H9 (cell line): ENCODE measurements around the gene TFRC. TPM values are rescaled to one million over a fixed set of nuclear protein-coding genes. Genes with fewer than 3 reads are reported as not detected.

ENCODE experiments used
- DNase-seq: peaks from one replicate; pipeline ENCODE4 v3.0.0-alpha.2; 2017
- H2AFZ ChIP-seq: one replicate; pipeline ENCODE4 v1.6.1; 2013; ENCODE audit warnings: mild to moderate bottlenecking, low read length, control low read depth, moderate library complexity
- H2AK5ac ChIP-seq: 2 replicates; pipeline ENCODE4 v1.6.1; 2013; ENCODE audit warnings: low read length, control low read depth, mixed read lengths; ENCODE audit not compliant: insufficient read length
- H2BK120ac ChIP-seq: one replicate; pipeline ENCODE4 v1.6.1; 2013; ENCODE audit warnings: low read depth, mild to moderate bottlenecking, low read length, control low read depth, inconsistent platforms; ENCODE audit not compliant: poor library complexity, severe bottlenecking
- H2BK12ac ChIP-seq: 2 replicates; pipeline ENCODE4 v1.6.1; 2013; ENCODE audit warnings: low read length, control low read depth, mixed read lengths, low read depth; ENCODE audit not compliant: insufficient read length
- H2BK15ac ChIP-seq: 2 replicates; pipeline ENCODE4 v1.6.1; 2013; ENCODE audit warnings: low read depth, low read length, control low read depth
- H2BK20ac ChIP-seq: one replicate; pipeline ENCODE4 v1.6.1; 2013; ENCODE audit warnings: low read depth, mild to moderate bottlenecking, low read length, control low read depth, inconsistent platforms; ENCODE audit not compliant: poor library complexity, severe bottlenecking
- H2BK5ac ChIP-seq: 2 replicates; pipeline ENCODE4 v1.6.1; 2013; ENCODE audit warnings: low read length, control low read depth, mixed read lengths; ENCODE audit not compliant: insufficient read length
- H3K14ac ChIP-seq: 2 replicates; pipeline ENCODE4 v1.6.1; 2013; ENCODE audit warnings: low read length, control low read depth; ENCODE audit not compliant: insufficient read depth
- H3K18ac ChIP-seq: 2 replicates; pipeline ENCODE4 v1.6.1; 2013; ENCODE audit warnings: low read depth, mild to moderate bottlenecking, mixed read lengths, low read length, control low read depth; ENCODE audit not compliant: insufficient read length
- H3K23ac ChIP-seq: 2 replicates; pipeline ENCODE4 v1.6.1; 2013; ENCODE audit warnings: low read length, control low read depth, mixed read lengths, low read depth; ENCODE audit not compliant: insufficient read length
- H3K23me2 ChIP-seq: 2 replicates; pipeline ENCODE4 v1.6.1; 2013; ENCODE audit warnings: low read depth, mild to moderate bottlenecking, mixed read lengths, low read length, control low read depth; ENCODE audit not compliant: insufficient read length, poor library complexity, severe bottlenecking
- H3K27ac ChIP-seq: 2 replicates; pipeline ENCODE4 v1.5.1; 2013; ENCODE audit warnings: low read length, control low read depth, mixed read lengths, low read depth; ENCODE audit not compliant: insufficient read length
- H3K27me3 ChIP-seq: 2 replicates; pipeline ENCODE4 v1.6.1; 2013; ENCODE audit warnings: low read length, control low read depth, inconsistent platforms; ENCODE audit not compliant: insufficient read depth
- H3K4ac ChIP-seq: 2 replicates; pipeline ENCODE4 v1.6.1; 2013; ENCODE audit warnings: low read depth, mild to moderate bottlenecking, control low read depth, inconsistent platforms, low read length, moderate library complexity
- H3K4me1 ChIP-seq: 2 replicates; pipeline ENCODE4 v1.6.1; 2013; ENCODE audit warnings: low read length, control low read depth, inconsistent platforms; ENCODE audit not compliant: insufficient read depth
- H3K4me2 ChIP-seq: 2 replicates; pipeline ENCODE4 v1.6.1; 2013; ENCODE audit warnings: low read length, control low read depth, mixed read lengths; ENCODE audit not compliant: insufficient read length, insufficient read depth
- H3K56ac ChIP-seq: 2 replicates; pipeline ENCODE4 v1.6.1; 2013; ENCODE audit warnings: low read depth, mild to moderate bottlenecking, mixed read lengths, low read length, control low read depth; ENCODE audit not compliant: insufficient read length
- H3K79me1 ChIP-seq: 2 replicates; pipeline ENCODE4 v1.6.1; 2013; ENCODE audit warnings: low read depth, mild to moderate bottlenecking, moderate library complexity, low read length, control low read depth, inconsistent platforms; ENCODE audit not compliant: insufficient read depth, poor library complexity, severe bottlenecking
- H3K79me2 ChIP-seq: 2 replicates; pipeline ENCODE4 v1.6.1; 2013; ENCODE audit warnings: low read length, control low read depth, inconsistent platforms; ENCODE audit not compliant: insufficient read depth
- H3K9ac ChIP-seq: 2 replicates; pipeline ENCODE4 v1.6.1; 2013; ENCODE audit warnings: low read length, control low read depth, mixed read lengths; ENCODE audit not compliant: insufficient read length; ENCODE audit errors: extremely low read depth
- H3K9me3 ChIP-seq: one replicate; pipeline ENCODE4 v1.6.1; 2013; ENCODE audit warnings: low read depth, low read length, inconsistent platforms; ENCODE audit not compliant: control insufficient read depth
- H3T11ph ChIP-seq: one replicate; pipeline ENCODE4 v1.6.1; 2013; ENCODE audit warnings: mild to moderate bottlenecking, low read length, control low read depth, inconsistent platforms
- H4K20me1 ChIP-seq: one replicate; pipeline ENCODE4 v1.6.1; 2013; ENCODE audit not compliant: control insufficient read depth, insufficient read length, insufficient read depth
- H4K5ac ChIP-seq: 2 replicates; pipeline ENCODE4 v1.6.1; 2013; ENCODE audit warnings: low read depth, mild to moderate bottlenecking, mixed read lengths, low read length, control low read depth; ENCODE audit not compliant: insufficient read length
- H4K8ac ChIP-seq: replicated peaks from 2 replicates; pipeline ENCODE4 v1.6.1; 2013; ENCODE audit warnings: low read length, control low read depth, mixed read lengths, low read depth; ENCODE audit not compliant: insufficient read length
- H4K91ac ChIP-seq: 2 replicates; pipeline ENCODE4 v1.6.1; 2013; ENCODE audit warnings: low read depth, mild to moderate bottlenecking, moderate library complexity, mixed read lengths, low read length, control low read depth; ENCODE audit not compliant: insufficient read length
- H3K27ac Mint-ChIP-seq, 3 experiments: 2 replicates in 2 of 3; 3 replicates in 1 of 3; pipeline ENCODE4 v1.8.0; 2020 to 2021; ENCODE audit warnings: mixed read lengths in 3 of 3, mild to moderate bottlenecking in 1 of 3, moderate library complexity in 1 of 3
- H3K27me3 Mint-ChIP-seq: 2 replicates; pipeline ENCODE4 v1.8.0; 2021; ENCODE audit warnings: low read depth, mild to moderate bottlenecking, moderate library complexity, mixed read lengths
- H3K36me3 Mint-ChIP-seq, 3 experiments: 2 replicates in 2 of 3; 3 replicates in 1 of 3; pipeline ENCODE4 v1.8.0; 2020 to 2021; ENCODE audit warnings: low read depth in 3 of 3, mixed read lengths in 3 of 3; ENCODE audit not compliant: insufficient read depth in 1 of 3
- H3K4me1 Mint-ChIP-seq, 2 experiments: 2 replicates each; pipeline ENCODE4 v1.8.0; 2020; ENCODE audit warnings: mixed read lengths in 2 of 2
- H3K4me3 Mint-ChIP-seq, 2 experiments: 2 replicates in 1 of 2; 3 replicates in 1 of 2; pipeline ENCODE4 v1.8.0; 2020 to 2021; ENCODE audit warnings: mild to moderate bottlenecking in 2 of 2, mixed read lengths in 2 of 2, moderate library complexity in 1 of 2
- H3K9me3 Mint-ChIP-seq, 2 experiments: 2 replicates in 1 of 2; 3 replicates in 1 of 2; pipeline ENCODE4 v1.8.0; 2020; ENCODE audit warnings: mild to moderate bottlenecking in 2 of 2, mixed read lengths in 2 of 2, moderate library complexity in 1 of 2
- WGBS: extraction: QIAGEN DNeasy Blood & Tissue Kit; methylation state at CpG from one replicate; pipeline ENCODE4 v1.1.7; 2013; ENCODE audit warnings: missing lambda C conversion rate, low lambda C conversion rate, mixed read lengths; ENCODE audit not compliant: insufficient read length; ENCODE audit errors: extremely low coverage; 5-methylcytosine and 5-hydroxymethylcytosine counted together
- total RNA-seq: library from RNA; stranded (reverse); gene quantifications from 2 replicates; pipeline ENCODE4 v1.2.1, GENCODE V29; 2021
- TF ChIP-seq, protein P1 (sequence below): fragments of 200-600 bp; sonication (generic); conservative IDR thresholded peaks from 3 replicates; pipeline ENCODE4 v1.8.0; 2021; ENCODE audit warnings: antibody characterized with exemption, mild to moderate bottlenecking

TFRC gene
- total RNA-seq, 1 experiment from 2014 or later: 135 TPM

- H3K27ac ChIP-seq: no peak overlapping the region
- H4K91ac ChIP-seq: no peak overlapping the region
- no peak overlapping the region for H2BK15ac ChIP-seq
- H2BK12ac ChIP-seq: no peak overlapping the region
- H4K5ac ChIP-seq: no peak overlapping the region
- no peaks in the 10 kb centered on the region for H3K27me3 ChIP-seq
- no peaks in the 10 kb centered on the region for H3K79me1 ChIP-seq
- H3K4me1 ChIP-seq: peaks cover 5% of the 10 kb centered on the region; the same call in 1 of the 2 replicates
- no peak overlapping the region for H3K56ac ChIP-seq
- no peak overlapping the region for H3K9ac ChIP-seq
- peaks cover 0 to 3% of the 10 kb centered on the region in 2 experiments; a peak in 2 of 5 replicates for H3K9me3 Mint-ChIP-seq
- no peak overlapping the region for H4K8ac ChIP-seq
- H3K23ac ChIP-seq: no peak overlapping the region
- no peak overlapping the region for H2BK120ac ChIP-seq
- H2BK20ac ChIP-seq: no peak overlapping the region
- H3K79me2 ChIP-seq: no peaks in the 10 kb centered on the region; the same call in 1 of the 2 replicates
- no peak overlapping the region for H3K4me3 Mint-ChIP-seq
- H3K4ac ChIP-seq: no peak overlapping the region
- H3T11ph ChIP-seq: no peak overlapping the region
- TF ChIP-seq, protein P1, sequence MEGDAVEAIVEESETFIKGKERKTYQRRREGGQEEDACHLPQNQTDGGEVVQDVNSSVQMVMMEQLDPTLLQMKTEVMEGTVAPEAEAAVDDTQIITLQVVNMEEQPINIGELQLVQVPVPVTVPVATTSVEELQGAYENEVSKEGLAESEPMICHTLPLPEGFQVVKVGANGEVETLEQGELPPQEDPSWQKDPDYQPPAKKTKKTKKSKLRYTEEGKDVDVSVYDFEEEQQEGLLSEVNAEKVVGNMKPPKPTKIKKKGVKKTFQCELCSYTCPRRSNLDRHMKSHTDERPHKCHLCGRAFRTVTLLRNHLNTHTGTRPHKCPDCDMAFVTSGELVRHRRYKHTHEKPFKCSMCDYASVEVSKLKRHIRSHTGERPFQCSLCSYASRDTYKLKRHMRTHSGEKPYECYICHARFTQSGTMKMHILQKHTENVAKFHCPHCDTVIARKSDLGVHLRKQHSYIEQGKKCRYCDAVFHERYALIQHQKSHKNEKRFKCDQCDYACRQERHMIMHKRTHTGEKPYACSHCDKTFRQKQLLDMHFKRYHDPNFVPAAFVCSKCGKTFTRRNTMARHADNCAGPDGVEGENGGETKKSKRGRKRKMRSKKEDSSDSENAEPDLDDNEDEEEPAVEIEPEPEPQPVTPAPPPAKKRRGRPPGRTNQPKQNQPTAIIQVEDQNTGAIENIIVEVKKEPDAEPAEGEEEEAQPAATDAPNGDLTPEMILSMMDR: no peak
- H3K4me2 ChIP-seq: no peak overlapping the region
- peaks cover 7 to 9% of the 10 kb centered on the region in 2 experiments for H3K4me1 Mint-ChIP-seq
- no peak for DNase-seq
- H3K18ac ChIP-seq: no peak overlapping the region
- H3K14ac ChIP-seq: no peak overlapping the region
- H3K9me3 ChIP-seq: no peaks in the 10 kb centered on the region
- no peak overlapping the region for H3K27ac Mint-ChIP-seq
- no peak overlapping the region for H2AK5ac ChIP-seq
- H4K20me1 ChIP-seq: no peaks in the 10 kb centered on the region
- H2AFZ ChIP-seq: no peak overlapping the region
- no peaks in the 10 kb centered on the region for H3K36me3 Mint-ChIP-seq
- H3K23me2 ChIP-seq: peaks cover 2% of the 10 kb centered on the region
- no CpG with 5 or more reads among the region's 16 CpGs for WGBS
- H3K27me3 Mint-ChIP-seq: peaks cover 2% of the 10 kb centered on the region
- H2BK5ac ChIP-seq: no peak overlapping the region
These were observed 40.3 kb upstream of the TFRC start for GRCh38 chr3:196122021-196122687.
